ENCODE data around the gene SLC39A11.

SLC39A11 gene

GRCh38 chr17:72651988-72652387 is 440.5 kb downstream of the SLC39A11 start:
- no peak for TF ChIP-seq CTCF (IDR thresholded peaks at IDR 0.05; ENCODE audit: extremely low read depth, insufficient read depth, missing control alignments)
- no peak for DNase-seq (ENCODE audit: low spot score)
- in situ Hi-C loops (cut with MboI; ENCODE audit: low pct_unique_long_range_greater_than_20kb, low sequenced_read_pairs, unreplicated experiment) = no loop called here

- in situ Hi-C loops (cut with MboI; ENCODE audit: low pct_unique_long_range_greater_than_20kb, low sequenced_read_pairs, unreplicated experiment) = no loop called here
- DNase-seq (ENCODE audit: low spot score) = peak; percentile 6
- no peak for TF ChIP-seq CTCF (IDR thresholded peaks at IDR 0.05; ENCODE audit: extremely low read depth, insufficient read depth, missing control alignments)
Observed at GRCh38 chr17:72648702-72649101, 443.8 kb downstream of the SLC39A11 start.

GRCh38 chr17:72646176-72646575 is 446.3 kb downstream of the SLC39A11 start:
- in situ Hi-C loops (cut with MboI; ENCODE audit: low pct_unique_long_range_greater_than_20kb, low sequenced_read_pairs, unreplicated experiment) = no loop called here
- no peak for TF ChIP-seq CTCF (IDR thresholded peaks at IDR 0.05; ENCODE audit: extremely low read depth, insufficient read depth, missing control alignments)
- no peak for DNase-seq (ENCODE audit: low spot score)

- DNase-seq (ENCODE audit: low spot score) = no peak
- in situ Hi-C loops (cut with MboI; ENCODE audit: low pct_unique_long_range_greater_than_20kb, low sequenced_read_pairs, unreplicated experiment) = no loop called here
- no peak for TF ChIP-seq CTCF (IDR thresholded peaks at IDR 0.05; ENCODE audit: extremely low read depth, insufficient read depth, missing control alignments)
Observed at GRCh38 chr17:72644492-72644891, 448.0 kb downstream of the SLC39A11 start.

GRCh38 chr17:72643575-72644216 is 448.8 kb downstream of the SLC39A11 start:
- DNase-seq (ENCODE audit: low spot score) = no peak
- in situ Hi-C loops (cut with MboI; ENCODE audit: low pct_unique_long_range_greater_than_20kb, low sequenced_read_pairs, unreplicated experiment) = no loop called here
- no peak for TF ChIP-seq CTCF (IDR thresholded peaks at IDR 0.05; ENCODE audit: extremely low read depth, insufficient read depth, missing control alignments)

- TF ChIP-seq CTCF (IDR thresholded peaks at IDR 0.05; ENCODE audit: extremely low read depth, insufficient read depth, missing control alignments) = no peak
- in situ Hi-C loops (cut with MboI; ENCODE audit: low pct_unique_long_range_greater_than_20kb, low sequenced_read_pairs, unreplicated experiment) = no loop called here
- DNase-seq (ENCODE audit: low spot score) = no peak
Observed at GRCh38 chr17:72642720-72643119, 449.8 kb downstream of the SLC39A11 start.
